GM12878 (cell line): Measurements from ENCODE around the gene PPP2R5D. TPM values are rescaled to one million over a fixed set of nuclear protein-coding genes. Genes with fewer than 3 reads are reported as not detected.

Experiments
- ATAC-seq: fragments of 200-7000 bp; cut with Tn5 transposase; 3 replicates; pipeline ENCODE4 v1.9.1; 2020; ENCODE audit warnings: mild to moderate bottlenecking, moderate library complexity
- BruUV-seq: library from RNA; stranded (reverse); fragments of 400-500 nt; replicated peaks from 2 replicates; lab custom pipeline; 2021; lab: Mats Ljungman, UMichigan
- CTCF ChIA-PET: fragments of 300-600 bp; sonication (Branson Sonifier 250); formaldehyde crosslinking; extraction: SDS; loops from one replicate; lab custom pipeline; 2021; ENCODE audit warnings: inconsistent platforms; lab: Yijun Ruan, JAX
- POLR2A ChIA-PET: fragments of 350-600 bp; formaldehyde crosslinking; extraction: SDS; loops from one replicate; lab custom pipeline; 2021; ENCODE audit warnings: inconsistent platforms; lab: Charles Lee
- RAD21 ChIA-PET: fragments of 300-600 bp; sonication (Branson Sonifier 250); formaldehyde crosslinking; loops from one replicate; lab custom pipeline; 2023; ENCODE audit warnings: antibody characterized with exemption; ENCODE audit not compliant: unreplicated experiment; lab: Charles Lee
- SMC1A ChIA-PET: fragments of 300-600 bp; sonication (Branson Sonifier 250); formaldehyde crosslinking; loops from one replicate; lab custom pipeline; 2023; ENCODE audit not compliant: unreplicated experiment, uncharacterized antibody; lab: Charles Lee
- DNase-seq: peaks from one replicate; pipeline ENCODE4 v3.0.0-alpha.2; 2011; ENCODE audit warnings: low read depth, low spot score
- FAIRE-seq: peaks from 3 replicates; lab custom pipeline; 2011; peaks lifted over from hg19 to GRCh38; lab: Jason Lieb, UNC
- H2AFZ ChIP-seq: 2 replicates; pipeline ENCODE4 v1.6.0; 2011; ENCODE audit warnings: low read depth, low read length, control low read depth; ENCODE audit not compliant: control insufficient read depth
- H3K27ac ChIP-seq: 2 replicates; pipeline ENCODE4 v1.5.1; 2011; ENCODE audit warnings: control low read depth; ENCODE audit not compliant: control insufficient read depth, insufficient read depth
- H3K27me3 ChIP-seq, 2 experiments: replicated peaks in 1 of 2; 2 replicates each; pipeline versions ENCODE4 v1.6.0 to v1.6.1; 2011; ENCODE audit warnings: low read length in 1 of 2; ENCODE audit not compliant: control insufficient read depth in 2 of 2, insufficient read depth in 2 of 2
- H3K36me3 ChIP-seq, 2 experiments: 2 replicates each; pipeline ENCODE4 v1.5.1; 2011; ENCODE audit warnings: low read length in 1 of 2; ENCODE audit not compliant: control insufficient read depth in 2 of 2, insufficient read depth in 2 of 2
- H3K4me1 ChIP-seq: 2 replicates; pipeline ENCODE4 v1.6.1; 2011; ENCODE audit warnings: mild to moderate bottlenecking, low read length, moderate library complexity, mixed read lengths; ENCODE audit not compliant: control insufficient read depth, insufficient read depth
- H3K4me2 ChIP-seq: 2 replicates; pipeline ENCODE4 v1.6.0; 2011; ENCODE audit warnings: control low read depth; ENCODE audit not compliant: control insufficient read depth, insufficient read depth
- H3K4me3 ChIP-seq: fragments of 200-600 bp; sonication (generic); 2 replicates; pipeline ENCODE4 v1.5.1; 2016
- H3K79me2 ChIP-seq: 2 replicates; pipeline ENCODE4 v1.6.0; 2011; ENCODE audit warnings: low read length; ENCODE audit not compliant: control insufficient read depth, insufficient read depth
- H3K9ac ChIP-seq: 2 replicates; pipeline ENCODE4 v1.8.0; 2011; ENCODE audit warnings: low read length, control low read depth, mixed read lengths; ENCODE audit not compliant: control insufficient read depth, insufficient read depth
- H3K9me3 ChIP-seq: replicated peaks from 3 replicates; pipeline ENCODE4 v1.5.1; 2011; ENCODE audit warnings: mild to moderate bottlenecking, low read length; ENCODE audit not compliant: control insufficient read depth, insufficient read depth
- H4K20me1 ChIP-seq: 2 replicates; pipeline ENCODE4 v1.6.0; 2011; ENCODE audit not compliant: control insufficient read depth, insufficient read depth
- BCL11A ChIP-seq: IDR thresholded peaks from 2 replicates; pipeline ENCODE4 v1.6.1; 2011; ENCODE audit warnings: low read depth, low read length
- BMI1 ChIP-seq: fragments of 450-650 bp; IDR thresholded peaks from 2 replicates; pipeline ENCODE4 v1.6.1; 2016; ENCODE audit warnings: mild to moderate bottlenecking, moderate library complexity, borderline replicate concordance
- ELK1 ChIP-seq: IDR thresholded peaks from 2 replicates; pipeline ENCODE4 v1.6.1; 2012; ENCODE audit warnings: low read depth, low read length, improper control_type of control experiment
- ESRRA ChIP-seq: IDR thresholded peaks from 2 replicates; pipeline ENCODE4 v1.6.1; 2012; ENCODE audit warnings: mild to moderate bottlenecking, low read length, improper control_type of control experiment
- FOXM1 ChIP-seq: IDR thresholded peaks from 2 replicates; pipeline ENCODE4 v1.6.1; 2012; ENCODE audit warnings: low read depth, mild to moderate bottlenecking, inconsistent platforms, low read length, moderate library complexity
- MYB ChIP-seq: fragments of 150-350 bp; IDR thresholded peaks from 2 replicates; pipeline ENCODE4 v1.6.1; 2014; ENCODE audit warnings: mild to moderate bottlenecking, low read depth, low read length, borderline replicate concordance
- MYC ChIP-seq: IDR thresholded peaks from 2 replicates; pipeline ENCODE4 v1.6.1; 2011; ENCODE audit warnings: mild to moderate bottlenecking, low read length, moderate library complexity, inconsistent platforms; ENCODE audit not compliant: insufficient read depth, insufficient replicate concordance, insufficient read length, severe bottlenecking
- RBBP5 ChIP-seq: fragments of 200-600 bp; sonication (generic); conservative IDR thresholded peaks from 2 replicates; pipeline ENCODE4 v1.6.1; 2016
- REST ChIP-seq: IDR thresholded peaks from 2 replicates; pipeline ENCODE4 v1.6.1; 2012; ENCODE audit warnings: mild to moderate bottlenecking, low read depth, low read length
- SIN3A ChIP-seq: IDR thresholded peaks from 2 replicates; pipeline ENCODE4 v1.6.1; 2012; ENCODE audit warnings: low read depth, low read length, improper control_type of control experiment
- SP1 ChIP-seq: IDR thresholded peaks from one replicate; pipeline ENCODE4 v1.6.1; 2011; ENCODE audit warnings: low read depth, low read length
- ZSCAN29 ChIP-seq: fragments of 450-650 bp; IDR thresholded peaks from 2 replicates; pipeline ENCODE4 v1.6.1; 2017; ENCODE audit warnings: mild to moderate bottlenecking, moderate library complexity
- WGBS: methylation state at CpG from one replicate; pipeline ENCODE4 v1.1.6; 2016; ENCODE audit warnings: low lambda C conversion rate; ENCODE audit not compliant: insufficient replicate concordance, insufficient coverage; ENCODE audit errors: missing lambda C conversion rate; 5-methylcytosine and 5-hydroxymethylcytosine counted together
- in situ Hi-C: fragments of 300-500 bp; cut with MboI; formaldehyde crosslinking; loops from 9 replicates; pipeline ENCODE4 v1.14.3; 2018; ENCODE audit warnings: mixed read lengths
- intact Hi-C: fragments of 100-400 bp; cut with micrococcal nuclease; formaldehyde crosslinking; loops from one replicate; pipeline ENCODE4 v1.14.2; 2022; ENCODE audit not compliant: unreplicated experiment
- polyA plus RNA-seq, 11 experiments: library from polyadenylated mRNA; depleted of rRNA in 4 of 11; unstranded in 6 of 11; stranded (reverse) in 5 of 11; fragments of >200 nt; fragmentation: Nextera tagmentation in 4 of 11; fragmentation: Illumina TruSeq in 1 of 11; extraction: Ambion mirVana in 4 of 11; extraction: Trizol in 1 of 11; gene quantifications; 1 replicate in 1 of 11; 2 replicates in 10 of 11; pipeline versions ENCODE4 v1.2.1 to v1.2.3, GENCODE V29; 2011 to 2016; ENCODE audit warnings: inconsistent platforms in 2 of 11, missing spikeins in 2 of 11, low read depth in 1 of 11
- total RNA-seq, 4 experiments: library from RNA; depleted of rRNA in 3 of 4; stranded (reverse); fragments of >200 nt in 3 of 4; fragmentation: Illumina TruSeq in 1 of 4; extraction: Trizol in 1 of 4; gene quantifications; 2 replicates each; pipeline versions ENCODE4 v1.2.1 to v1.2.3, GENCODE V29; 2013 to 2021
- TF ChIP-seq, protein P1 (sequence below): fragments of 450-650 bp; IDR thresholded peaks from 2 replicates; pipeline ENCODE4 v1.6.1; 2016; ENCODE audit warnings: mild to moderate bottlenecking
- TF ChIP-seq, protein P2 (sequence below): IDR thresholded peaks from 2 replicates; pipeline ENCODE4 v1.6.1; 2012; ENCODE audit warnings: low read length, inconsistent platforms

Gene PPP2R5D
- total and polyA plus RNA-seq, 10 of the 15 experiments (the other 5 are each of a cell fraction or from before 2014, with no cell fraction given): 1.5 to 59.0 (median 32.0) TPM

DNA sequence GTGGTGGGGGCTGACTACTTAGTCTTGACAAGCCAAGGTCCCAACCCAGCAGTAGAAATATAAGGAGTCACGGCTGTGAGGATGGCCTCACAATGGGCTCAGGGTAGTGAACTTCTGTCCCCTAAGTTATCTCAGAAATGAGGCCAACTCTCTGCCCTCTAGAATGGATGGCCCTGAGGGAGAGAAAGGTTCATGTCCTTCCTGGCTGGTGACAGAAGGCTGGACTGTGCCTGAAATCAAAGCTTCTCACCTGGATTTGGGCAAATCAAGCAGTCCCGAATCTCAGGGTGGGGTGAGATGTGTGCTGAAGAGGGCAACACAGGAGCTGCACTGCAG lies 49.8 kb downstream of the PPP2R5D start:
- in situ Hi-C loops: no loop called here
- BruUV-seq: no TSS peak
- Histone ChIP-seq H3K36me3 (peaks cover 13 to 21% of the 10 kb centered on the region in 2 experiments), H4K20me1 (no peaks in the 10 kb centered on the region), H3K27ac (no peak overlapping the region), H3K4me1 (no peaks in the 10 kb centered on the region), H3K9ac (no peak overlapping the region), H3K4me2 (no peak overlapping the region), H3K27me3 (no peaks in the 10 kb centered on the region), H3K4me3 (no peak overlapping the region)
- 67% methylated on average over 2 of the region's 2 CpGs for WGBS
- DNase-seq (no peak), FAIRE-seq (no peak), ATAC-seq (no peak)
- ChIA-PET POLR2A (interaction anchor here (0.6 kb wide), 1 partner anchor 243 kb away, joined by 3 read pairs; no protein-coding TSS in a partner anchor), RAD21 (no interaction called here)
- TF ChIP-seq, protein P1, sequence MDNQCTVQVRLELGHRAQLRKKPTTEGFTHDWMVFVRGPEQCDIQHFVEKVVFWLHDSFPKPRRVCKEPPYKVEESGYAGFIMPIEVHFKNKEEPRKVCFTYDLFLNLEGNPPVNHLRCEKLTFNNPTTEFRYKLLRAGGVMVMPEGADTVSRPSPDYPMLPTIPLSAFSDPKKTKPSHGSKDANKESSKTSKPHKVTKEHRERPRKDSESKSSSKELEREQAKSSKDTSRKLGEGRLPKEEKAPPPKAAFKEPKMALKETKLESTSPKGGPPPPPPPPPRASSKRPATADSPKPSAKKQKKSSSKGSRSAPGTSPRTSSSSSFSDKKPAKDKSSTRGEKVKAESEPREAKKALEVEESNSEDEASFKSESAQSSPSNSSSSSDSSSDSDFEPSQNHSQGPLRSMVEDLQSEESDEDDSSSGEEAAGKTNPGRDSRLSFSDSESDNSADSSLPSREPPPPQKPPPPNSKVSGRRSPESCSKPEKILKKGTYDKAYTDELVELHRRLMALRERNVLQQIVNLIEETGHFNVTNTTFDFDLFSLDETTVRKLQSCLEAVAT: no peak
- TF ChIP-seq BCL11A (no peak), REST (no peak), ELK1 (no peak), FOXM1 (no peak), RBBP5 (no peak), SIN3A (no peak), ESRRA (no peak), MYB (no peak), MYC (no peak), BMI1 (no peak), SP1 (no peak), ZSCAN29 (no peak)
- TF ChIP-seq, protein P2, sequence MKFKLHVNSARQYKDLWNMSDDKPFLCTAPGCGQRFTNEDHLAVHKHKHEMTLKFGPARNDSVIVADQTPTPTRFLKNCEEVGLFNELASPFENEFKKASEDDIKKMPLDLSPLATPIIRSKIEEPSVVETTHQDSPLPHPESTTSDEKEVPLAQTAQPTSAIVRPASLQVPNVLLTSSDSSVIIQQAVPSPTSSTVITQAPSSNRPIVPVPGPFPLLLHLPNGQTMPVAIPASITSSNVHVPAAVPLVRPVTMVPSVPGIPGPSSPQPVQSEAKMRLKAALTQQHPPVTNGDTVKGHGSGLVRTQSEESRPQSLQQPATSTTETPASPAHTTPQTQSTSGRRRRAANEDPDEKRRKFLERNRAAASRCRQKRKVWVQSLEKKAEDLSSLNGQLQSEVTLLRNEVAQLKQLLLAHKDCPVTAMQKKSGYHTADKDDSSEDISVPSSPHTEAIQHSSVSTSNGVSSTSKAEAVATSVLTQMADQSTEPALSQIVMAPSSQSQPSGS: no peak
- TF ChIP-seq, all 136 proteins: peak for 0
- Histone ChIP-seq H3K9me3 (no peaks in the 10 kb centered on the region), H3K79me2 (no peaks in the 10 kb centered on the region), H2AFZ (no peak overlapping the region)
- SMC1A ChIA-PET: no interaction called here
- CTCF ChIA-PET: no interaction called here
- intact Hi-C loops: no loop called here
